OCI-LY3 (cell line): ENCODE results near the gene RAVER1.

ENCODE experiments used
- H2AFZ ChIP-seq: fragments of 200-600, 300-600 bp; shearing (Covaris generic); 2 replicates; pipeline ENCODE4 v1.6.0; 2014; ENCODE audit warnings: antibody characterized with exemption, low read depth, low read length
- H3K27ac ChIP-seq: fragments of 200-600, 300-600 bp; sonication (generic); 2 replicates; pipeline ENCODE4 v1.5.1; 2014; ENCODE audit warnings: mild to moderate bottlenecking, low read length, moderate library complexity, mixed read lengths
- H3K27me3 ChIP-seq: fragments of 200-600, 300-600 bp; sonication (generic); 2 replicates; pipeline ENCODE4 v1.6.1; 2014; ENCODE audit warnings: low read depth, low read length, mixed read lengths
- H3K36me3 ChIP-seq: fragments of 200-600, 300-600 bp; sonication (generic); replicated peaks from 2 replicates; pipeline ENCODE3; 2014; ENCODE audit warnings: low read depth, low read length, mixed read lengths
- H3K4me1 ChIP-seq: fragments of 300-600, 200-600 bp; sonication (generic); 2 replicates; pipeline ENCODE4 v1.6.1; 2014; ENCODE audit warnings: low read length, mixed read lengths
- H3K4me2 ChIP-seq: fragments of 200-600, 300-600 bp; sonication (generic); 2 replicates; pipeline ENCODE4 v1.6.1; 2014; ENCODE audit warnings: low read length, mixed read lengths
- H3K4me3 ChIP-seq: fragments of 300-600, 200-600 bp; sonication (generic); 2 replicates; pipeline ENCODE4 v1.5.1; 2014; ENCODE audit warnings: antibody characterized with exemption, mild to moderate bottlenecking, low read length, moderate library complexity
- H3K79me2 ChIP-seq: fragments of 300-600, 200-600 bp; shearing (Covaris generic); 2 replicates; pipeline ENCODE4 v1.6.1; 2014; ENCODE audit warnings: mild to moderate bottlenecking, low read length, mixed read lengths
- H3K9ac ChIP-seq: fragments of 300-600, 200-600 bp; shearing (Covaris generic); 2 replicates; pipeline ENCODE4 v1.6.0; 2014; ENCODE audit warnings: mild to moderate bottlenecking, low read length, moderate library complexity
- H3K9me3 ChIP-seq: fragments of 200-600, 300-600 bp; shearing (Covaris generic); 2 replicates; pipeline ENCODE4 v1.6.1; 2014; ENCODE audit warnings: low read length, mixed read lengths; ENCODE audit not compliant: insufficient read depth
- H4K20me1 ChIP-seq: fragments of 200-600, 300-600 bp; sonication (generic); 2 replicates; pipeline ENCODE4 v1.6.1; 2016; ENCODE audit warnings: low read length, mixed read lengths; ENCODE audit not compliant: insufficient read depth
- EZH2phosphoT487 ChIP-seq: fragments of 200-600 bp; shearing (Covaris generic); IDR thresholded peaks from 2 replicates; pipeline ENCODE4 v1.6.1; 2018; ENCODE audit warnings: antibody characterized with exemption, mixed run types, low read depth
- TF ChIP-seq, protein P1 (sequence below): fragments of 200-600, 300-600 bp; sonication (generic); IDR thresholded peaks from 2 replicates; pipeline ENCODE4 v1.5.1; 2014; ENCODE audit warnings: antibody characterized with exemption, low read length, low read depth

RAVER1 gene

DNA sequence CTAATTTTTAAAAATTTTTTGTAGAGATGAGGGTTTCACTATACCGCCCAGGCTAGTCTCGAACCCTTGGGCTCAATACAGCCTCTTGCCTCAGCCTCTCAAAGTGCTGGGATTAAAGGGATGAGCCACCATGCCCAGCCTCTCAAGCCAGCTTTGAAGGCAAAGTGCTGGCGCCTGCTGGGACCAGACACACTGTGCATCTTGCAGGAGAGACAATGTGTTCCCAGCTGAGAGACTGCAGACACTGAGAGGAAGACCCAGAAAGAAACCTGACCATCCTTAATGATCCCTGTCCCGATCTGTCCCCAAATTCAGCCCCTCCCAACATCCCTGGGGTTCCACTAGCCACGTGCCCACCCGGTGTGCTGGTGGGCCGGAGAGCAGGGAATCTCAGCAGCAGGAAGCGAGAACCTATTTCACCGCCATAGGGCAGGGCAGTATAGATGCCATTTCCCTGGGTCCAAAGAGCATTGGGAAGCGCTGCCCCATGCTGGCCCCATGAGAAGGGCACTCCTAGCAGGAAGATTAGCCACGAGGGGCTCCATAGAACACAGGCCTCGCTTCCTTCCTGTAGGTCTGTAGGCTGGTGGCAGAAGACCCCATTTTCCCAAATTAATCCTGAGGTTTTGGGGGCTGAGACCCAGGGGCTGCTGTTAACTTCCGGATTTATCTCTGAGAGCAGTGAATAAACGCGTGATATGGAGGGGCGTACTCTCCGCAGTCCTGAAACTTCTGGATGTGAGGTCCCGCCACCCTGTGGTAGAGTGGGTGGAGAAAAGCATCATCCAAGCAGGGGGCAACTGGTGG, 968 bp downstream of the RAVER1 start:
- Histone ChIP-seq H3K27me3 (no peaks in the 10 kb centered on the region), H3K9me3 (no peaks in the 10 kb centered on the region), H2AFZ (no peak overlapping the region), H3K27ac (peak overlapping the region; percentile 83), H3K36me3 (peaks cover 54% of the 10 kb centered on the region), H3K4me2 (peak overlapping the region; percentile 99), H3K4me1 (peaks cover 17% of the 10 kb centered on the region), H3K79me2 (peaks cover 65% of the 10 kb centered on the region), H4K20me1 (peaks cover 19% of the 10 kb centered on the region), H3K4me3 (peak overlapping the region; percentile 93), H3K9ac (peak overlapping the region; percentile 87)
- no peak for TF ChIP-seq EZH2phosphoT487
- TF ChIP-seq, protein P1, sequence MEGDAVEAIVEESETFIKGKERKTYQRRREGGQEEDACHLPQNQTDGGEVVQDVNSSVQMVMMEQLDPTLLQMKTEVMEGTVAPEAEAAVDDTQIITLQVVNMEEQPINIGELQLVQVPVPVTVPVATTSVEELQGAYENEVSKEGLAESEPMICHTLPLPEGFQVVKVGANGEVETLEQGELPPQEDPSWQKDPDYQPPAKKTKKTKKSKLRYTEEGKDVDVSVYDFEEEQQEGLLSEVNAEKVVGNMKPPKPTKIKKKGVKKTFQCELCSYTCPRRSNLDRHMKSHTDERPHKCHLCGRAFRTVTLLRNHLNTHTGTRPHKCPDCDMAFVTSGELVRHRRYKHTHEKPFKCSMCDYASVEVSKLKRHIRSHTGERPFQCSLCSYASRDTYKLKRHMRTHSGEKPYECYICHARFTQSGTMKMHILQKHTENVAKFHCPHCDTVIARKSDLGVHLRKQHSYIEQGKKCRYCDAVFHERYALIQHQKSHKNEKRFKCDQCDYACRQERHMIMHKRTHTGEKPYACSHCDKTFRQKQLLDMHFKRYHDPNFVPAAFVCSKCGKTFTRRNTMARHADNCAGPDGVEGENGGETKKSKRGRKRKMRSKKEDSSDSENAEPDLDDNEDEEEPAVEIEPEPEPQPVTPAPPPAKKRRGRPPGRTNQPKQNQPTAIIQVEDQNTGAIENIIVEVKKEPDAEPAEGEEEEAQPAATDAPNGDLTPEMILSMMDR = 0 out of 2 replicates have a peak, but pooled peaks have one; percentile 16

DNA sequence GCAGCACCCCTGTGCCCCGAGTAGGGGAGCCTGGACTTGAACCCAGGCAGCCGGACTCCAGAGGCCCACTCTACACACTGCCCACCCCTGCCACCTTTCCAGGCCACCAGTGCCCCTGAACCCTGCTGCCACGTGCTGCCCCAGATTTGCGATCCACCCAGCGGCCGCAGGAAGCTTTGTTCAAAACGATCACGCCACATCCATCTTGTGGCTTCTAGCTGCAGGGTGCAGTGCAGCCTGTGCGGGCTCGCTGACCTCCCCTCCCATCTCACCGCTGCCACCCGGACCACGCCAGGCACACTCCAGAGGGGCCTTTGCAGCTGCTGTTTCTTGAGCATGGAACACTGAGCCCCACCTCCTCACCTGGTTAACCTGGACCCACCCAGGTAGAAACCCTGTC, 3.8 kb downstream of the RAVER1 start:
- Histone ChIP-seq H3K79me2 (peaks cover 69% of the 10 kb centered on the region), H3K27ac (no peak overlapping the region), H3K4me3 (no peak overlapping the region), H3K4me1 (peaks cover 15% of the 10 kb centered on the region), H3K36me3 (peaks cover 55% of the 10 kb centered on the region), H2AFZ (no peak overlapping the region), H3K27me3 (no peaks in the 10 kb centered on the region), H3K9me3 (no peaks in the 10 kb centered on the region), H4K20me1 (peaks cover 19% of the 10 kb centered on the region), H3K9ac (no peak overlapping the region), H3K4me2 (no peak overlapping the region)
- no peak for TF ChIP-seq EZH2phosphoT487
- TF ChIP-seq, protein P1 = no peak

DNA sequence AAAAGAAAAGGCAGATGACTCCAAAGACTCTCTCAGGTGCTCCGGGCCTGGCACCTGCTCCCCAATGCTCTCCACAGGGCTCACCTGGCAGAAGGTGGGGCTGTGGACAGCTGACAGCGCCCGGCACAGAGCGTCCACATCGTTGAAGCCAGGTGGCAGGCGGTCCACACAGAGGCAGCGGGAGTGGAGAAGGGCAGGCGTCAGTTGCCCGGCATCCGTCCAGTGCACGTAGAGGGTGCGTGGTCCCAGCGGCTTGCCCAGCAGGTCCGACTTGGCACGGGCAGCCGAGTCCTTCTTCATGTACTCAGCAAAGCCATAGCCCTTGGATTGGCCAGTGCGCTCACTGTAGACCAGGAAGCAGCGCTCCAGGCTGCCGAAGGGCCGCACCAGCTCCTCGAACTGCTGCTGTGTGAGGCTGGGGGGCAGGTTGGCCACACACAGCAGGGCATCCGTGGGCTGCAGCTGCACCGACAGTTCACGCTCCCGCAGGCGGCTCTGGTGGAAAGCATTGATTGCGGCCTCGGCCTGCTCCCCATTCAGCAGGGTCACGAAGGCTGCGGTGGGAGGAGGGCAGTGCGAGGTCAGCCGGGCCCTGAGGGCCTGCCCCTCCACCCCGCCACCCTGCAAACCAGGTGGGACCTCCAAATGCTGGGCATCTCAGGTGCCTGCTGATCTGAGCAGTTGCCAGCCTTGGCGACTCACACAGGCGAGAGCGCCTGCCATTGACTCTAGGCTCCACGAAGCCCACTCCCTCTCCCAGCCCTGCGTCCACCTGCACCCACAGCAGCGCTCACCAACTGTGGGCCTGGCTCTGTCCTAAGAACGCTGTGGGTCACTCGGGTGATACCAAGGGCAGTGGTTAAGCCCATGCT, 4.5 kb downstream of the RAVER1 start:
- Histone ChIP-seq H3K27me3 (no peaks in the 10 kb centered on the region), H3K9ac (no peak overlapping the region), H3K4me3 (no peak overlapping the region), H3K36me3 (peaks cover 54% of the 10 kb centered on the region), H3K4me2 (no peak overlapping the region), H3K79me2 (peaks cover 63% of the 10 kb centered on the region), H3K4me1 (peaks cover 8% of the 10 kb centered on the region), H3K27ac (no peak overlapping the region), H2AFZ (no peak overlapping the region), H3K9me3 (no peaks in the 10 kb centered on the region), H4K20me1 (peaks cover 19% of the 10 kb centered on the region)
- no peak for TF ChIP-seq EZH2phosphoT487
- TF ChIP-seq, protein P1 = no peak

DNA sequence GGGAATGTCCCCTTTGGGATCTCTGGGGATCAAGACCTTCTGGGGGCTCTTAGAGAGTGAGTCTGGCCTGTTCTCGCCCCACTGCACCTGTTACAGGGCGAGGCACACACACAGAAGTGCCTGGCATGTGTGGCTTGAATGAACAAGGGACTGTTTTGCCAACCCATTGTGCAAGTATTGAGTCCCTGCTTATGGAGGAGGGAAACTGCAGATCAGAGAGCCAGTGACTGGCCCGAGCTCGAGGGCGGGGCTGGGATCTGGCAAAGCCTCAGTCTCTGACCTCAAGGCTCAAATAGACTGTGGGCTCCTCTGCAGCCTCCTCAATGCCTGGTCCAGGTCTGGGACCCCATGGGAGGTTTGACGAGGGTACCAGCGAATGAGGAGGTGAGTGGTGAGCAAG, 5.5 kb downstream of the RAVER1 start:
- no peak overlapping the region for H3K9ac ChIP-seq
- no peak overlapping the region for H3K4me2 ChIP-seq
- H3K36me3 ChIP-seq = peaks cover 60% of the 10 kb centered on the region
- no peak overlapping the region for H3K27ac ChIP-seq
- H3K9me3 ChIP-seq = no peaks in the 10 kb centered on the region
- H4K20me1 ChIP-seq = peaks cover 18% of the 10 kb centered on the region
- TF ChIP-seq, protein P1 = no peak
- no peak for TF ChIP-seq EZH2phosphoT487
- no peaks in the 10 kb centered on the region for H3K27me3 ChIP-seq
- peaks cover 8% of the 10 kb centered on the region for H3K4me1 ChIP-seq
- H3K79me2 ChIP-seq = peaks cover 58% of the 10 kb centered on the region
- no peak overlapping the region for H3K4me3 ChIP-seq
- no peak overlapping the region for H2AFZ ChIP-seq
